Keratinocyte (primary cell): ENCODE data around the gene SCYGR3. TPM values are rescaled to one million over a fixed set of nuclear protein-coding genes. Genes with fewer than 3 reads are reported as not detected.

Experiments used
- DNase-seq: peaks from one replicate; pipeline ENCODE4 v3.0.0-alpha.2; 2011; ENCODE audit warnings: low read depth, missing footprints, low spot score
- FAIRE-seq: peaks from 2 replicates; lab custom pipeline; 2011; peaks lifted over from hg19 to GRCh38; lab: Jason Lieb, UNC
- H2AFZ ChIP-seq: 2 replicates; pipeline ENCODE4 v1.6.0; 2012; ENCODE audit warnings: low read length, control low read depth, inconsistent platforms; ENCODE audit not compliant: control insufficient read depth
- H3K27ac ChIP-seq: 2 replicates; pipeline ENCODE4 v1.5.1; 2011; ENCODE audit warnings: low read length; ENCODE audit not compliant: control insufficient read depth, insufficient read depth
- H3K27me3 ChIP-seq: 3 replicates; pipeline ENCODE4 v1.6.0; 2011; ENCODE audit warnings: low read length; ENCODE audit not compliant: control insufficient read depth, insufficient read depth; ENCODE audit errors: extremely low read depth
- H3K36me3 ChIP-seq, 2 experiments: 2 replicates in 1 of 2; 3 replicates in 1 of 2; pipeline ENCODE4 v1.5.1; 2011; ENCODE audit warnings: low read length in 2 of 2, mild to moderate bottlenecking in 1 of 2; ENCODE audit not compliant: control insufficient read depth in 2 of 2, insufficient read depth in 2 of 2; ENCODE audit errors: extremely low read depth in 1 of 2
- H3K4me1 ChIP-seq: 3 replicates; pipeline ENCODE4 v1.5.1; 2011; ENCODE audit warnings: low read length; ENCODE audit not compliant: control insufficient read depth, insufficient read depth; ENCODE audit errors: extremely low read depth
- H3K4me2 ChIP-seq: 3 replicates; pipeline ENCODE4 v1.6.0; 2011; ENCODE audit warnings: low read depth, low read length; ENCODE audit not compliant: control insufficient read depth, insufficient read depth; ENCODE audit errors: extremely low read depth
- H3K4me3 ChIP-seq, 3 experiments: fragments of 200-600 bp in 1 of 3; sonication (generic) in 1 of 3; 2 replicates in 2 of 3; 3 replicates in 1 of 3; pipeline ENCODE4 v1.5.1; 2011 to 2016; ENCODE audit warnings: low read length in 3 of 3, mild to moderate bottlenecking in 3 of 3, control low read depth in 2 of 3, inconsistent platforms in 1 of 3, low read depth in 1 of 3, mixed read lengths in 1 of 3, mixed run types in 1 of 3, moderate library complexity in 1 of 3; ENCODE audit not compliant: control insufficient read depth in 2 of 3, insufficient read depth in 2 of 3; ENCODE audit errors: extremely low read depth in 1 of 3
- H3K79me2 ChIP-seq: 2 replicates; pipeline ENCODE4 v1.6.0; 2012; ENCODE audit warnings: low read length; ENCODE audit not compliant: control insufficient read depth, insufficient read depth
- H3K9ac ChIP-seq: 3 replicates; pipeline ENCODE4 v1.6.0; 2011; ENCODE audit warnings: low read length; ENCODE audit not compliant: control insufficient read depth, insufficient read depth; ENCODE audit errors: extremely low read depth
- H3K9me1 ChIP-seq: 3 replicates; pipeline ENCODE4 v1.6.0; 2011; ENCODE audit warnings: low read length; ENCODE audit not compliant: control insufficient read depth, insufficient read depth; ENCODE audit errors: extremely low read depth
- H3K9me3 ChIP-seq: 2 replicates; pipeline ENCODE4 v1.5.1; 2012; ENCODE audit warnings: low read depth, low read length; ENCODE audit not compliant: control insufficient read depth
- H4K20me1 ChIP-seq: 3 replicates; pipeline ENCODE4 v1.6.0; 2011; ENCODE audit warnings: low read length; ENCODE audit not compliant: control insufficient read depth, insufficient read depth; ENCODE audit errors: extremely low read depth
- EZH2 ChIP-seq: IDR thresholded peaks from one replicate; pipeline ENCODE4 v1.6.1; 2012; ENCODE audit warnings: inconsistent platforms, mild to moderate bottlenecking, low read length, moderate library complexity
- dilution Hi-C: fragments of 300-500 bp; cut with MboI; formaldehyde crosslinking; loops from one replicate; pipeline ENCODE4 v1.7.0; 2020; ENCODE audit warnings: low sequenced_read_pairs; ENCODE audit not compliant: extremely low pct_ligation_motif_present
- polyA plus RNA-seq, 5 experiments: library from polyadenylated mRNA; depleted of rRNA in 3 of 5; stranded (reverse) in 3 of 5; stranded (forward) in 1 of 5; unstranded in 1 of 5; fragments of >200 nt; gene quantifications; 1 replicate in 1 of 5; 2 replicates in 3 of 5; 3 replicates in 1 of 5; pipeline versions ENCODE4 v1.2.1 to v1.2.3, GENCODE V29; 2011 to 2012; ENCODE audit warnings: missing spikeins in 2 of 5, low read depth in 1 of 5, low replicate concordance in 1 of 5
- TF ChIP-seq, protein P1 (sequence below), 3 experiments: IDR thresholded peaks in 1 of 3; conservative IDR thresholded peaks in 1 of 3; optimal IDR thresholded peaks in 1 of 3; 2 replicates in 2 of 3; 3 replicates in 1 of 3; pipeline versions ENCODE3 to v1.5.1; 2011; ENCODE audit warnings: low read length in 3 of 3, mild to moderate bottlenecking in 3 of 3, moderate library complexity in 2 of 3, control low read depth in 1 of 3, inconsistent platforms in 1 of 3; ENCODE audit not compliant: insufficient read depth in 2 of 3; ENCODE audit errors: extremely low read depth in 1 of 3

SCYGR3 gene
- polyA plus RNA-seq, 1 donor (not counting 4 experiments of a cell fraction or from before 2014, with no cell fraction given): not detected

DNA sequence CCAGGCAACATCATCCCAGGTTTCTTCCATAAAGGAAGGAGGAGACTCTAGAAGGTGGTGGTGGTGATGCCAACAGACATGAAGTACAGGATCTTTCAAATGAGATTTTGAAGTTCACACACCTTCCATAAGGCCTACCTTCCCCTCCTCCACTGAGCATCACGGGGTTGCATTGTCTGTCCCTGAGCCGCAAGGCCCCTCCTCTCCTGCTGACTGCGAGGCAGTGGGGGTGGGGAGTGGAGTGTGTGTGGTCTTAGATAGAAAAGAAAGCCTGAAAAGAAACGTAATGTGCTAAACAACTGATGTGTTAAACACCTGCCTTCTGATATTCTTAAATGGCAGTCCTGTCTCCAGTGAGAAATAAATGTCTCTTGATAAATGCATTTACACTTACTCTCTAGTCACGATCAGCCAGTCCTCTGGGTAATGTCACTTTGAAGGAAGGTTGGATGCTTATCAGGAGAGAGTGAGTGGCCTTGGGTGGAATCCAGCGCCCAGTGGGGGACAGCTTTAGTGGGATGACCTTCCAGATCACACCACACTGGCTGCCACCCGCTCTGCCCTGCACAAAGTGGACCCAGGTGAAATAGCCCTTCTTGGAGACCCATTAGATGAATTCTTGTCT, 46.5 kb upstream of the SCYGR3 start:
- no peak for FAIRE-seq
- no peaks in the 10 kb centered on the region for H3K4me1 ChIP-seq
- no peak overlapping the region for H3K27ac ChIP-seq
- no peaks in the 10 kb centered on the region for H3K9me1 ChIP-seq
- H3K27me3 ChIP-seq: no peaks in the 10 kb centered on the region
- no peak for DNase-seq
- no peak overlapping the region for H3K4me2 ChIP-seq
- H3K9ac ChIP-seq: no peak overlapping the region
- H4K20me1 ChIP-seq: no peaks in the 10 kb centered on the region
- dilution Hi-C loops: no loop called here
- TF ChIP-seq, protein P1, sequence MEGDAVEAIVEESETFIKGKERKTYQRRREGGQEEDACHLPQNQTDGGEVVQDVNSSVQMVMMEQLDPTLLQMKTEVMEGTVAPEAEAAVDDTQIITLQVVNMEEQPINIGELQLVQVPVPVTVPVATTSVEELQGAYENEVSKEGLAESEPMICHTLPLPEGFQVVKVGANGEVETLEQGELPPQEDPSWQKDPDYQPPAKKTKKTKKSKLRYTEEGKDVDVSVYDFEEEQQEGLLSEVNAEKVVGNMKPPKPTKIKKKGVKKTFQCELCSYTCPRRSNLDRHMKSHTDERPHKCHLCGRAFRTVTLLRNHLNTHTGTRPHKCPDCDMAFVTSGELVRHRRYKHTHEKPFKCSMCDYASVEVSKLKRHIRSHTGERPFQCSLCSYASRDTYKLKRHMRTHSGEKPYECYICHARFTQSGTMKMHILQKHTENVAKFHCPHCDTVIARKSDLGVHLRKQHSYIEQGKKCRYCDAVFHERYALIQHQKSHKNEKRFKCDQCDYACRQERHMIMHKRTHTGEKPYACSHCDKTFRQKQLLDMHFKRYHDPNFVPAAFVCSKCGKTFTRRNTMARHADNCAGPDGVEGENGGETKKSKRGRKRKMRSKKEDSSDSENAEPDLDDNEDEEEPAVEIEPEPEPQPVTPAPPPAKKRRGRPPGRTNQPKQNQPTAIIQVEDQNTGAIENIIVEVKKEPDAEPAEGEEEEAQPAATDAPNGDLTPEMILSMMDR (optimal IDR thresholded peaks at IDR 0.05 in 1 of 3, IDR thresholded peaks at IDR 0.05 in 1 of 3, conservative IDR thresholded peaks at IDR 0.05 in 1 of 3; ENCODE audit: extremely low read depth in 1 of 3, insufficient read depth in 2 of 3, low read length in 3 of 3): no peak
- TF ChIP-seq EZH2: no peak
- no peak overlapping the region for H3K4me3 ChIP-seq
- no peak overlapping the region for H2AFZ ChIP-seq
- no peaks in the 10 kb centered on the region for H3K36me3 ChIP-seq
- no peaks in the 10 kb centered on the region for H3K9me3 ChIP-seq
- no peaks in the 10 kb centered on the region for H3K79me2 ChIP-seq

DNA sequence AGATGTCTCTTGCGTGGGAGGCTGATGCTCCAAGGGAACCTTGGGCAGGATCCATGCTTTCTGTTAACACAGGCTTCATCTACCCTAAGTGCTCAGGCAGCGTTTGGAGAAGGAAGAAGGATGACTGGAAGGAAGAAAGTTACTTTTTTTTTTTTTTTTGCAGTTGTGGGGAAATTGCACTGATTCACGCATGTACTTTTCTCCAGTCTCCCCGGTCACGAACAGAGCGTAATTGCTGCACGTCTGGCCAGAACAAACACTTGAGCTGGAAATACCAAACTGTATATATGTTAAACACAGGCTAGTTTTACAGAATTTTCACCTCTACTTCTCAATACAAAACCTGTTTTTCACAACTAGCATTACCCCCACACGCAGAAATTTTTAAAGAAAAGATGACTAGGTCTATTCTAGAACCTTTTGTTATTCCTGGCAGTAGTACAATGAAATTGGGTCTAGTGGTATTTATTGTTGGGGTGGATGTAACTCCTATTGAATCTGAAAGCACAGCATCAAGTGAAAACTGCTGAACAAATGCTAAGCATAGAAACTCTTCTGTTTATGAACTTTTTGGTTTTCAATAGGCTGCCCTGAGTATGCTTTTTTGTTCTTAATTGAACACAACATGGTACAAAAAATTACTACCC, 42.7 kb upstream of the SCYGR3 start:
- DNase-seq (no peak), FAIRE-seq (no peak)
- Histone ChIP-seq H3K9me3 (no peaks in the 10 kb centered on the region), H4K20me1 (no peaks in the 10 kb centered on the region), H3K4me2 (no peak overlapping the region), H3K4me1 (peaks cover 3% of the 10 kb centered on the region), H2AFZ (no peak overlapping the region), H3K9me1 (no peaks in the 10 kb centered on the region), H3K4me3 (no peak overlapping the region), H3K36me3 (no peaks in the 10 kb centered on the region), H3K27ac (no peak overlapping the region), H3K79me2 (no peaks in the 10 kb centered on the region), H3K9ac (no peak overlapping the region), H3K27me3 (no peaks in the 10 kb centered on the region)
- no peak for TF ChIP-seq EZH2
- TF ChIP-seq, protein P1 (optimal IDR thresholded peaks at IDR 0.05 in 1 of 3, IDR thresholded peaks at IDR 0.05 in 1 of 3, conservative IDR thresholded peaks at IDR 0.05 in 1 of 3; ENCODE audit: extremely low read depth in 1 of 3, insufficient read depth in 2 of 3, low read length in 3 of 3): no peak
- dilution Hi-C loops: no loop called here
